Suprapubic skin (tissue), 4 donors: ENCODE results near the gene PTPRN2. TPM values are rescaled to one million over a fixed set of nuclear protein-coding genes. Genes with fewer than 3 reads are reported as not detected.
A peak's percentile ranks its signal among the peaks of the same experiment; 100 is the strongest.

Source experiments
- DNase-seq, 2 donors: peaks; one replicate each; pipeline ENCODE4 v3.0.0-alpha.2; 2019; ENCODE audit warnings: low spot score in 2 of 2
- H3K27ac ChIP-seq: fragments of 200-600 bp; sonication (generic); one replicate; pipeline ENCODE4 v1.5.1; 2019
- H3K27me3 ChIP-seq: fragments of 200-600 bp; sonication (generic); one replicate; pipeline ENCODE4 v1.5.1; 2019
- H3K36me3 ChIP-seq: fragments of 200-600 bp; sonication (generic); one replicate; pipeline ENCODE4 v1.5.1; 2019
- H3K4me1 ChIP-seq: fragments of 200-600 bp; sonication (generic); one replicate; pipeline ENCODE4 v1.5.1; 2019
- H3K4me3 ChIP-seq: fragments of 200-600 bp; sonication (generic); one replicate; pipeline ENCODE4 v1.5.1; 2019; ENCODE audit warnings: mild to moderate bottlenecking
- H3K9me3 ChIP-seq: fragments of 200-600 bp; sonication (generic); one replicate; pipeline ENCODE4 v1.5.1; 2019
- CTCF ChIP-seq, 2 donors: fragments of 200-600 bp in 1 of 2; fragments of 450-650 bp in 1 of 2; sonication (generic) in 1 of 2; IDR thresholded peaks; one replicate each; pipeline ENCODE4 v1.5.1; 2016 to 2019; ENCODE audit warnings: antibody characterized with exemption in 2 of 2, mild to moderate bottlenecking in 1 of 2, moderate library complexity in 1 of 2
- EP300 ChIP-seq: sonication (generic); formaldehyde crosslinking; IDR thresholded peaks from one replicate; pipeline ENCODE4 v1.6.1; 2017; ENCODE audit warnings: antibody characterized with exemption
- POLR2A ChIP-seq, 2 donors: fragments of 450-650 bp; IDR thresholded peaks; one replicate each; pipeline ENCODE4 v1.6.1; 2017; ENCODE audit warnings: antibody characterized with exemption in 2 of 2, mild to moderate bottlenecking in 2 of 2, moderate library complexity in 2 of 2
- POLR2AphosphoS5 ChIP-seq, 3 donors: sonication (generic); formaldehyde crosslinking; IDR thresholded peaks; one replicate each; pipeline ENCODE4 v1.6.1; 2017; ENCODE audit warnings: antibody characterized with exemption in 3 of 3
- WGBS: methylation state at CpG from one replicate; pipeline ENCODE4 v1.1.5; 2018; 5-methylcytosine and 5-hydroxymethylcytosine counted together
- total RNA-seq, 4 donors: library from RNA; depleted of rRNA; stranded (reverse); fragments of >200 nt; gene quantifications; one replicate each; pipeline ENCODE4 v1.1.0, GENCODE V29; 2016

The PTPRN2 gene
- total RNA-seq, 4 donors from 2014 or later: 0.23 to 1.8 (median 1.3) TPM

DNA sequence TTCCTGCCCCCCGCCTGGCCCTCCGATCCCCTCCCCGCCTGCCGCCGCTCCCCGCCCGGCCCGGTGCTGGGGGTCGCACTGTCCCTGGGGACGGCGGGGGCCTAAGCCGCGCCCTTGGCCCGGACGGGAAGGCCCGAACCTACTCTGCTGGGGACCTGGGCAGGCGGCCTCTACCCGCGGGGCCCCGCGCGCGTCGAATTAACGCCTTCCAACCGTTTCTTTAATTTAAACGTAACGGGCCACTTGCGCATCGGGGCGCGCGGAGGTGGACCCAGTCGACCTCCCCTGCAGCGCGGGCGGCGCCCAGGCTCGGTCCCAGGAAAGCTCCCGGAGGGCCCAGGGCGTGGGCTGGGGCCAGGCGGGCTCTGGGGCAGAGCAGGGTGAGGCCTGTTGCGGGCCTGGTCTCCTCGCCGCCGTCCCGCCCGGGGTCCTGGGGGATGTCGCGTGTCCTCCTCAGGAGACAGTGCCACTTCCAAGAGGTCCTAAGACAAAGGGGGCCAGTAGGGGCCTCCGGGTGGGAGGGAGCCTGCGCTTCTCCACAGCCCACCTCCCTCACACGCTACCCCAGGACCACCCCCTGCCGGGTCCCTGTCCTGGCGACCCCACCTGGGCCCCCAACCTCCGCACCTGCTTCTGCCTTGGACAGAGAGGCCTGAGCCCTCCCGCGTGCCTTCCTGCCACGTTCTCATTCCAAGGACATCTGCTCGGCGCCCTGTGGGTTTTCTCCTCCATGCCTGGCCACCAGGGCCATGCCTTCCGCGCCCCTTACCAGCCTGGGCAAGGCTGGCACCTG is 658 bp upstream of the PTPRN2 start:
- Histone ChIP-seq H3K4me1 (peaks cover 27% of the 10 kb centered on the region), H3K4me3 (peak overlapping the region; percentile 47), H3K9me3 (no peaks in the 10 kb centered on the region), H3K36me3 (no peaks in the 10 kb centered on the region), H3K27me3 (peaks cover 54% of the 10 kb centered on the region), H3K27ac (no peak overlapping the region)
- 38% methylated on average over 9 of the region's 63 CpGs for WGBS
- TF ChIP-seq POLR2AphosphoS5 (IDR thresholded peaks at IDR 0.05) (no peak), CTCF (IDR thresholded peaks at IDR 0.05) (no peak), POLR2A (IDR thresholded peaks at IDR 0.05) (no peak), EP300 (no peak)
- DNase-seq: no peak

DNA sequence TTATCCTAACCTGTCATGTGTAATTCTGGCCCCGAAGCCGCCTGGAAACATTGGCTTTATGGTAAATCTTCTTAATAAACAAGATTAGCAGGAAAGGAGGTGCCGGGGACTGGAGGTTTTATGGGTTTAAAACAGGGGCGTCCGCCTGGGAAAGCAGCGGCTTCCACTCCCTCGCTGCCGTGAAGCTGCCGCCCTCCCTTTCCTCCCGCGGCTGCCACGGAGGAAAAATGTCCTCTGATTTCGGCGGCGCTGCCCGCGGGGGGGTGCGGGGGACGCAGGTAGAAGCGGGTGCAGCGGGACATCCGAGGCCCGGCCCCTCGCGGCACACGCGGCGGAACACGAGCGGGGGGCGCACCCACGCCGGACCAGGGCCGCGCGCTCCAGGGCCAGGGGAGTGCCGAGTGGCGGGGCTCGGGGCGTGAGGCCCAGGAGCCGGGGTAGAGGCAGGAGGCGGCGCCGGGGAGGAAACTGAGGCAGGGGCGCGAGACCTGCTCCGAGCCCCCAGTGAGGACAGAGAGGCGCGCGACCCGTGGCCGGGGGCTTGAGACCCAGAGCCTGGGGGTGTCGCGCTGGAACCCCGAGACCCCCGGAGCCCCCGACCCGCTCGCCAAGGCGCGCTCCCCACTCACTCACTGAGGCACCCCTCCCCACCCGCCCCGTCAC is 993 bp downstream of the PTPRN2 start:
- peak overlapping the region; percentile 47 for H3K4me3 ChIP-seq
- DNase-seq: no peak
- no peaks in the 10 kb centered on the region for H3K9me3 ChIP-seq
- H3K27ac ChIP-seq: no peak overlapping the region
- TF ChIP-seq POLR2A (IDR thresholded peaks at IDR 0.05): no peak
- TF ChIP-seq EP300: no peak
- TF ChIP-seq CTCF (IDR thresholded peaks at IDR 0.05): no peak
- TF ChIP-seq POLR2AphosphoS5 (IDR thresholded peaks at IDR 0.05): no peak
- H3K4me1 ChIP-seq: peaks cover 27% of the 10 kb centered on the region
- peaks cover 60% of the 10 kb centered on the region for H3K27me3 ChIP-seq
- H3K36me3 ChIP-seq: no peaks in the 10 kb centered on the region
- 2% methylated on average over 28 of the region's 63 CpGs for WGBS

DNA sequence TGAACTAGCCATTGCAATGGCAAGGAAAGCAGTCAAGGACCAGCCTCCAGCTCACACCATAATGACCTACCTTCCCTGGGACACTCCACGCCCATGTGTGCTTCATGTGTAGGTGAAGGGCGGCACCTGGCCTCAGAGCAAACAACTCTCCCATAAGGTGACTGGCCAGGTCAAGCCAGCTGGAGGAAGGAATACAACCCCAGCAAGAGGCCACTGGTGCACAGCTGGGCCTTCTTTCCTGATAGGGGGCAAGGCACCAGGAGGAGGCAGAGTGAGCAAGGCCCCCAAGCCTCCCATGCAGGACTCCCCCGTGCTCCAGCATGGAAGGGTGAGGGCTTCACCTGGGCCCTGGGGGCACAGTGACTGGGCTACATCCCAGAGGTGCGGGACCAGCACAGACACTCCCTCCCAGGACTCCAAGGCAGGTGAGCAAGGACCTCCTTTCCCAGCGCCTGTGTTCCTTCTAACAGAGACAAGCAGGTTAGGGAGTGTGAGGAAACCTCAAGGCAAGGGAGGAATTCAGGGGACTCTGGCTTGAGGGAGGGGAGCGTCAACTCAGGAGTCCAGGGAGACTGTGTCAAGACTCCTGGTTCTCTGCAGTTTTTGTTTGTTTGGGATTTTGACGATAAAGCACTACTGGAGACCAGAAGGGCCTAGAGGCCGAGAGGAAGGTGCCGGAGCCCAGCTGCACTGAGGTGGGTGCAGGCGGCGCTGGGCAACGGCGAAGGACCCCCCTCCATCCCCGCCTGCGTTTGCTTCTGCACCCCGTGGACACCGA is 1.7 kb downstream of the PTPRN2 start:
- Histone ChIP-seq H3K9me3 (no peaks in the 10 kb centered on the region), H3K36me3 (no peaks in the 10 kb centered on the region), H3K27me3 (peaks cover 63% of the 10 kb centered on the region), H3K27ac (no peak overlapping the region), H3K4me1 (peaks cover 27% of the 10 kb centered on the region), H3K4me3 (peak overlapping the region; percentile 47)
- WGBS: 31% methylated on average over 11 of the region's 17 CpGs
- DNase-seq: no peak
- TF ChIP-seq CTCF (IDR thresholded peaks at IDR 0.05) (no peak), EP300 (no peak)

GRCh38 chr7:158584407-158584806 is 3.2 kb downstream of the PTPRN2 start:
- Histone ChIP-seq H3K4me1 (peaks cover 27% of the 10 kb centered on the region), H3K27me3 (peaks cover 63% of the 10 kb centered on the region), H3K4me3 (no peak overlapping the region), H3K36me3 (no peaks in the 10 kb centered on the region), H3K27ac (no peak overlapping the region), H3K9me3 (peaks cover 6% of the 10 kb centered on the region)
- TF ChIP-seq EP300 (no peak), CTCF (IDR thresholded peaks at IDR 0.05) (no peak), POLR2A (IDR thresholded peaks at IDR 0.05) (no peak), POLR2AphosphoS5 (IDR thresholded peaks at IDR 0.05) (no peak)
- DNase-seq: no peak
- 67% methylated on average over 8 of the region's 8 CpGs for WGBS

DNA sequence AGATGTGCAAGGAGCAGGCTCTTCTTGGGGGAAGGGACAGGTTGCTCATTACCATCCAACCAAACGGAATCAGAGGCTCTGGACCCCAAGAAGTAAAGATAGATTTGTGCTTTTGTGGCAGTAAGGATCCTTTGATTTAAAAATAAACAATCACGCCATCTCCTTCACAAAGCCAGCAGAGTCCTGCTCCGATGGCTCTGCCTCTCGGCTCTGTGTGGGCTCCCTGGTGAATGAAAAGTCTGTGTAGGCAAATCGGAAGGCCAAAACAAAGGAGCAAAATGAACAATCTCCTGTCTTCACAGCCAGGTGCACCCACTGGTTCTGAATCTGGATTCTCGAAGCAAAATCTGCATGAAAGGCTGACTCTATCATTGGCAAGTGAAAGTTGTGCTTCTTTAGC is 3.8 kb downstream of the PTPRN2 start:
- TF ChIP-seq POLR2A (IDR thresholded peaks at IDR 0.05) (no peak), POLR2AphosphoS5 (IDR thresholded peaks at IDR 0.05) (no peak), EP300 (no peak), CTCF (IDR thresholded peaks at IDR 0.05) (no peak)
- Histone ChIP-seq H3K9me3 (peaks cover 6% of the 10 kb centered on the region), H3K27me3 (peaks cover 61% of the 10 kb centered on the region), H3K4me3 (no peak overlapping the region), H3K36me3 (no peaks in the 10 kb centered on the region), H3K27ac (no peak overlapping the region), H3K4me1 (peaks cover 27% of the 10 kb centered on the region)
- no peak for DNase-seq
- WGBS: 76% methylated on average over 6 of the region's 6 CpGs
